ENCODE data around the gene SHISA7.

The SHISA7 gene

GRCh38 chr19:55465460-55466240, 22.6 kb upstream of the SHISA7 start:
- TF ChIP-seq FOXM1 (IDR thresholded peaks at IDR 0.05; ENCODE audit: borderline replicate concordance, low read depth) (no peak), NFIC (IDR thresholded peaks at IDR 0.05) (no peak), EP300 (IDR thresholded peaks at IDR 0.05; ENCODE audit: borderline replicate concordance) (no peak), TEAD4 (IDR thresholded peaks at IDR 0.05) (no peak), MAX (IDR thresholded peaks at IDR 0.05) (no peak), TAF1 (IDR thresholded peaks at IDR 0.05; ENCODE audit: low read depth) (no peak), ZBTB7A (IDR thresholded peaks at IDR 0.05; ENCODE audit: low read depth) (no peak; the same call in 1 of the 2 replicates), TCF12 (IDR thresholded peaks at IDR 0.05; ENCODE audit: low read depth) (no peak), CEBPB (IDR thresholded peaks at IDR 0.05) (no peak), USF1 (IDR thresholded peaks at IDR 0.05) (no peak), REST (IDR thresholded peaks at IDR 0.05; ENCODE audit: low read depth) (no peak), EGR1 (IDR thresholded peaks at IDR 0.05) (no peak), RAD21 (IDR thresholded peaks at IDR 0.05; ENCODE audit: low read depth) (no peak), YY1 (IDR thresholded peaks at IDR 0.05; ENCODE audit: low read depth) (no peak), CREB1 (IDR thresholded peaks at IDR 0.05; ENCODE audit: low read depth) (no peak)

GRCh38 chr19:55464662-55465054, 21.6 kb upstream of the SHISA7 start, which contains the start of gene C19orf85:
Gene C19orf85, minus strand, starts transcription at chr19:55464751. Its CDS starts 197 bp downstream, at chr19:55464554.
- no peak for TF ChIP-seq TCF12 (IDR thresholded peaks at IDR 0.05; ENCODE audit: low read depth)
- no peak for TF ChIP-seq USF1 (IDR thresholded peaks at IDR 0.05)
- no peak for TF ChIP-seq EP300 (IDR thresholded peaks at IDR 0.05; ENCODE audit: borderline replicate concordance)
- no peak for TF ChIP-seq FOXM1 (IDR thresholded peaks at IDR 0.05; ENCODE audit: borderline replicate concordance, low read depth)
- TF ChIP-seq CEBPB (IDR thresholded peaks at IDR 0.05), result no peak
- no peak for TF ChIP-seq EGR1 (IDR thresholded peaks at IDR 0.05)
- TF ChIP-seq CREB1 (IDR thresholded peaks at IDR 0.05; ENCODE audit: low read depth), result no peak
- TF ChIP-seq YY1 (IDR thresholded peaks at IDR 0.05; ENCODE audit: low read depth), result no peak
- no peak for TF ChIP-seq RAD21 (IDR thresholded peaks at IDR 0.05; ENCODE audit: low read depth)
- no peak for TF ChIP-seq MAX (IDR thresholded peaks at IDR 0.05)
- TF ChIP-seq TAF1 (IDR thresholded peaks at IDR 0.05; ENCODE audit: low read depth), result no peak
- no peak for TF ChIP-seq ZBTB7A (IDR thresholded peaks at IDR 0.05; ENCODE audit: low read depth)
- TF ChIP-seq REST (IDR thresholded peaks at IDR 0.05; ENCODE audit: low read depth), result no peak
- no peak for TF ChIP-seq TEAD4 (IDR thresholded peaks at IDR 0.05)
- TF ChIP-seq NFIC (IDR thresholded peaks at IDR 0.05), result no peak

- no peak for TF ChIP-seq CEBPB (IDR thresholded peaks at IDR 0.05)
- no peak for TF ChIP-seq TEAD4 (IDR thresholded peaks at IDR 0.05)
- TF ChIP-seq MAX (IDR thresholded peaks at IDR 0.05), result no peak
- TF ChIP-seq USF1 (IDR thresholded peaks at IDR 0.05), result no peak
- no peak for TF ChIP-seq EP300 (IDR thresholded peaks at IDR 0.05; ENCODE audit: borderline replicate concordance)
- TF ChIP-seq RAD21 (IDR thresholded peaks at IDR 0.05; ENCODE audit: low read depth), result no peak
- TF ChIP-seq YY1 (IDR thresholded peaks at IDR 0.05; ENCODE audit: low read depth), result no peak
- no peak for TF ChIP-seq TCF12 (IDR thresholded peaks at IDR 0.05; ENCODE audit: low read depth)
These were observed 21.1 kb upstream of the SHISA7 start for GRCh38 chr19:55464039-55464661.

GRCh38 chr19:55463583-55464031, 20.5 kb upstream of the SHISA7 start:
- TF ChIP-seq TEAD4 (IDR thresholded peaks at IDR 0.05) (no peak), YY1 (IDR thresholded peaks at IDR 0.05; ENCODE audit: low read depth) (no peak), NFIC (IDR thresholded peaks at IDR 0.05) (no peak), TAF1 (IDR thresholded peaks at IDR 0.05; ENCODE audit: low read depth) (no peak), CREB1 (IDR thresholded peaks at IDR 0.05; ENCODE audit: low read depth) (no peak), USF1 (IDR thresholded peaks at IDR 0.05) (no peak), CEBPB (IDR thresholded peaks at IDR 0.05) (no peak), TCF12 (IDR thresholded peaks at IDR 0.05; ENCODE audit: low read depth) (no peak), MAX (IDR thresholded peaks at IDR 0.05) (no peak), ZBTB7A (IDR thresholded peaks at IDR 0.05; ENCODE audit: low read depth) (no peak), FOXM1 (IDR thresholded peaks at IDR 0.05; ENCODE audit: borderline replicate concordance, low read depth) (no peak), EP300 (IDR thresholded peaks at IDR 0.05; ENCODE audit: borderline replicate concordance) (no peak), EGR1 (IDR thresholded peaks at IDR 0.05) (no peak), REST (IDR thresholded peaks at IDR 0.05; ENCODE audit: low read depth) (no peak), RAD21 (IDR thresholded peaks at IDR 0.05; ENCODE audit: low read depth) (no peak)

Measured in Ishikawa (cell line).